PC-3 (cell line): ENCODE measurements around the gene CENPB. TPM values are rescaled to one million over a fixed set of nuclear protein-coding genes. Genes with fewer than 3 reads are reported as not detected.

Experiments
- ATAC-seq: fragments of 200-7000 bp; cut with Tn5 transposase; 2 replicates; pipeline ENCODE4 v1.9.1; 2020; ENCODE audit warnings: mild to moderate bottlenecking, moderate library complexity
- BruUV-seq: library from RNA; stranded (reverse); fragments of 400-500 nt; replicated peaks from 2 replicates; lab custom pipeline; 2021; lab: Mats Ljungman, UMichigan
- CTCF ChIA-PET: fragments of 300-600 bp; sonication (Branson Sonifier 250); formaldehyde crosslinking; loops from one replicate; lab custom pipeline; 2022; ENCODE audit warnings: antibody characterized with exemption; lab: Charles Lee
- POLR2A ChIA-PET: fragments of 300-600 bp; sonication (Branson Sonifier 250); formaldehyde crosslinking; loops from one replicate; lab custom pipeline; 2022; ENCODE audit warnings: antibody characterized with exemption; ENCODE audit not compliant: unreplicated experiment; lab: Charles Lee
- DNase-seq: peaks from one replicate; pipeline ENCODE4 v3.0.0-alpha.2; 2015
- H2AFZ ChIP-seq: fragments of 300-600 bp; sonication (generic); 2 replicates; pipeline ENCODE4 v1.6.0; 2016; ENCODE audit warnings: antibody characterized with exemption, low read length
- H3F3A ChIP-seq: fragments of 300-600 bp; sonication (generic); one replicate; pipeline ENCODE4 v1.6.0; 2017; ENCODE audit warnings: antibody characterized with exemption, low read length, control low read depth, mild to moderate bottlenecking; ENCODE audit not compliant: unreplicated experiment
- H3K27ac ChIP-seq: fragments of 300-600 bp; sonication (generic); 2 replicates; pipeline ENCODE4 v1.5.1; 2016; ENCODE audit warnings: mild to moderate bottlenecking, low read length
- H3K27me3 ChIP-seq: fragments of 300-600 bp; sonication (generic); 2 replicates; pipeline ENCODE4 v1.6.1; 2016; ENCODE audit warnings: low read length, mixed read lengths
- H3K36me3 ChIP-seq: fragments of 300-600 bp; sonication (generic); 2 replicates; pipeline ENCODE4 v1.6.1; 2016; ENCODE audit warnings: low read depth, mixed run types, low read length, mixed read lengths
- H3K4me1 ChIP-seq: fragments of 300-600 bp; sonication (generic); 2 replicates; pipeline ENCODE4 v1.5.1; 2016; ENCODE audit warnings: low read length; ENCODE audit not compliant: insufficient read depth
- H3K4me2 ChIP-seq: fragments of 300-600 bp; sonication (generic); 2 replicates; pipeline ENCODE4 v1.6.0; 2016; ENCODE audit warnings: low read length
- H3K4me3 ChIP-seq: fragments of 300-600 bp; sonication (generic); 2 replicates; pipeline ENCODE4 v1.5.1; 2016; ENCODE audit warnings: mild to moderate bottlenecking, low read length, mixed read lengths
- H3K79me2 ChIP-seq: fragments of 300-600 bp; sonication (generic); 2 replicates; pipeline ENCODE4 v1.6.1; 2017; ENCODE audit warnings: low read length, mixed read lengths
- H3K9ac ChIP-seq: fragments of 300-600 bp; sonication (generic); 2 replicates; pipeline ENCODE4 v1.6.0; 2016; ENCODE audit warnings: mild to moderate bottlenecking, low read length
- H3K9me2 ChIP-seq: fragments of 300-600 bp; sonication (generic); replicated peaks from 2 replicates; pipeline ENCODE4 v1.6.1; 2016; ENCODE audit warnings: mixed run types, low read length, mixed read lengths
- H3K9me3 ChIP-seq: fragments of 300-600 bp; sonication (generic); 2 replicates; pipeline ENCODE4 v1.6.1; 2016; ENCODE audit warnings: low read length, mixed read lengths
- H4K20me1 ChIP-seq: fragments of 300-600 bp; sonication (generic); 2 replicates; pipeline ENCODE4 v1.6.1; 2016; ENCODE audit warnings: low read length, mixed read lengths
- CTCF ChIP-seq: fragments of 300-600 bp; sonication (generic); conservative IDR thresholded peaks from 2 replicates; pipeline ENCODE4 v1.5.1; 2017; ENCODE audit warnings: antibody characterized with exemption, low read depth, mild to moderate bottlenecking, low read length
- EZH2 ChIP-seq: fragments of 300-600 bp; sonication (generic); IDR thresholded peaks from one replicate; pipeline ENCODE4 v1.6.1; 2017; ENCODE audit warnings: antibody characterized with exemption, mild to moderate bottlenecking, low read length; ENCODE audit not compliant: unreplicated experiment
- EZH2phosphoT487 ChIP-seq: fragments of 300-600 bp; sonication (generic); IDR thresholded peaks from 2 replicates; pipeline ENCODE4 v1.6.1; 2018; ENCODE audit warnings: mild to moderate bottlenecking, antibody characterized with exemption, low read length, borderline replicate concordance
- intact Hi-C: fragments of 100-400 bp; cut with micrococcal nuclease; formaldehyde crosslinking; loops from 2 replicates; pipeline ENCODE4 v1.9.0; 2023
- total RNA-seq: library from RNA; depleted of rRNA; stranded (reverse); fragments of >200 nt; gene quantifications from 2 replicates; pipeline ENCODE4 v1.2.3, GENCODE V29; 2014

CENPB gene
- total RNA-seq, 1 experiment from 2014 or later, result 213 TPM

GRCh38 chr20:3766422-3767109 lies 20.0 kb downstream of the CENPB start:
- H3K4me2 ChIP-seq, result peak overlapping the region; percentile 100
- no peak overlapping the region for H3K27ac ChIP-seq
- H3K27me3 ChIP-seq, result no peaks in the 10 kb centered on the region
- DNase-seq (no peak), ATAC-seq (no peak)
- ChIA-PET CTCF (interaction anchor here (0.8 kb wide), 1 partner anchor 20 kb away, joined by 3 read pairs; the partner anchor contains the start of gene CENPB), POLR2A (interaction anchor here (0.6 kb wide), 1 partner anchor 12 kb away, joined by 4 read pairs; no protein-coding TSS in a partner anchor)
- peak overlapping the region; percentile 98 for H3K4me3 ChIP-seq
- TSS peak; percentile 48 for BruUV-seq
- no peaks in the 10 kb centered on the region for H3K9me3 ChIP-seq
- intact Hi-C loops, result loop anchor here (5.0 kb wide), 2 partner anchors 44 to 89 kb away; no protein-coding TSS in a partner anchor
- H3K4me1 ChIP-seq, result peaks cover 38% of the 10 kb centered on the region
- TF ChIP-seq EZH2 (no peak), CTCF (no peak), EZH2phosphoT487 (no peak)
- no peaks in the 10 kb centered on the region for H3K9me2 ChIP-seq
- H3K36me3 ChIP-seq, result peaks cover 7% of the 10 kb centered on the region; the same call in 1 of the 2 replicates
- no peaks in the 10 kb centered on the region for H3F3A ChIP-seq
- peak overlapping the region; percentile 93 for H3K9ac ChIP-seq
- H2AFZ ChIP-seq, result peak overlapping the region; percentile 80
- peaks cover 47% of the 10 kb centered on the region for H3K79me2 ChIP-seq
- H4K20me1 ChIP-seq, result peaks cover 15% of the 10 kb centered on the region

GRCh38 chr20:3765171-3765882 lies 21.2 kb downstream of the CENPB start:
- ChIA-PET POLR2A (interaction anchor here (0.6 kb wide), 2 partner anchors 11 to 21 kb away, joined by 3 to 4 read pairs; partner anchors contain the start of gene CENPB), CTCF (no interaction called here)
- Histone ChIP-seq H3K9me2 (no peaks in the 10 kb centered on the region), H3K79me2 (peaks cover 49% of the 10 kb centered on the region), H3K4me2 (peak overlapping the region; percentile 100), H3K9ac (no peak overlapping the region), H3K9me3 (no peaks in the 10 kb centered on the region), H4K20me1 (peaks cover 15% of the 10 kb centered on the region), H3K27me3 (no peaks in the 10 kb centered on the region), H3F3A (no peaks in the 10 kb centered on the region), H3K4me1 (peaks cover 38% of the 10 kb centered on the region), H3K36me3 (peaks cover 7% of the 10 kb centered on the region; the same call in 1 of the 2 replicates), H3K4me3 (peak overlapping the region; percentile 98; the same call in 1 of the 2 replicates), H2AFZ (no peak overlapping the region), H3K27ac (no peak overlapping the region)
- intact Hi-C loops, result loop anchor here (5.0 kb wide), 2 partner anchors 43 to 88 kb away; no protein-coding TSS in a partner anchor
- no peak for TF ChIP-seq CTCF
- TF ChIP-seq EZH2phosphoT487, result no peak
- TF ChIP-seq EZH2, result no peak
- no TSS peak for BruUV-seq
- no peak for ATAC-seq
- DNase-seq, result no peak
